HG02571 (cell line): ENCODE data around the gene CLDN10.

Source experiments
- ATAC-seq: cut with Tn5 transposase; IDR thresholded peaks from one replicate; pipeline ENCODE4 v1.9.1; 2021; ENCODE audit warnings: mild to moderate bottlenecking, moderate library complexity; ENCODE audit not compliant: unreplicated experiment

CLDN10 gene

DNA sequence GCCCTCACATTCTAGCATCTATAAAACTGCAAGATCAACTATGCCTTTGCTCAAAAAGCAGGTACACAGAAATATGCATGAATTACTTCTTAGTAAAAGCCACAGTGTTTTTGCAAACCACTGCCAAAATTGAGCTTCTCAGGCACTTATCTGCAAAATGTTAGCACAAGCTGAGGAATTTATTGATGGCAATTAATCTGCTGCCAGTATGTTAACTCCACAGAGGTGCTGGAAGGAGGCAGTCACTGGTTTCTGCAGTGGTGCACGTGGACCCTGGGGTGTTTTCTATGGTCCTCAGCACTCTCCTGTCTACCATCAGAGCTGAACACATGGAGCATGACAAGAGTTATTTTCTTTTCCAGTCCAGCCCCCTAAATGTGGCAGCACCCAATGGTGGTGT, 44.2 kb downstream of the CLDN10 start:
- no peak for ATAC-seq

DNA sequence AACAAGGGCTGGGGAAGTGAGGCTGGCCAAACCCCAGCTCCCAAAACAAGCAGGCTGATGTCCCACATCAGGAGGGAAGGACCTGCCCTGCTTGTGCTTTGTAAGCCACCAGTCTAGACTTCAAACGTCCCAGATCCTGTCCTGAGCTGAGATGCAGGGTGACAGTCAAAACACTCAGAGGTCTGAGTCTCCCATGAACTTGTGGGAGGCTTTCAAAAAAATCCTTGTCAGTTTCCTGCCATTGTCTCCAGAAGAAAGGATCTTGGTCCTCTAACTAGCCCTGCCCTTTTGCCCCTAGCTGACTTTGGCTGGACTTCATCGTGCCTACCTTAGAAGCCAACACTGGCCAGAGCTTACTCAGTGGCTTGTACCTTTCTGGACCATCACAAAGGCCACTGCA, 48.7 kb downstream of the CLDN10 start:
- ATAC-seq = no peak

DNA sequence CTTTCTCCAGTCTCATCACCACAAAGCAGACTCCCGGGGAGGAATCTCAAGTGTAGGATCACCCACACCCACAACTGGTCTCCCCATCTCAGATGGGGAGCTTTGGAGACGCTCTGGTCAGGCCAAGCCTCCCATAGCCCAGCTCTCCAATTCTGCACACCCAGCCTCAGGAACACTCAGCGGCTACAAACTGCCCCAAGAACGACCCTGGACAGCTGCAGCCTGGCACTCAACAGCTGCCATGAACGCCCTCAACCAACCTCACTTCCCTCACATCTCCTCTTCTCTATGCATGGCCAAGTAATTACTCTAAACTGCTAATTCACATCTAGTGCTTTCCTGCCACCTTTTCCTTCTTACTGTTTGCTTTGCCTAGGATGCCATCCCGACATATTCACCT, 49.4 kb downstream of the CLDN10 start:
- no peak for ATAC-seq

DNA sequence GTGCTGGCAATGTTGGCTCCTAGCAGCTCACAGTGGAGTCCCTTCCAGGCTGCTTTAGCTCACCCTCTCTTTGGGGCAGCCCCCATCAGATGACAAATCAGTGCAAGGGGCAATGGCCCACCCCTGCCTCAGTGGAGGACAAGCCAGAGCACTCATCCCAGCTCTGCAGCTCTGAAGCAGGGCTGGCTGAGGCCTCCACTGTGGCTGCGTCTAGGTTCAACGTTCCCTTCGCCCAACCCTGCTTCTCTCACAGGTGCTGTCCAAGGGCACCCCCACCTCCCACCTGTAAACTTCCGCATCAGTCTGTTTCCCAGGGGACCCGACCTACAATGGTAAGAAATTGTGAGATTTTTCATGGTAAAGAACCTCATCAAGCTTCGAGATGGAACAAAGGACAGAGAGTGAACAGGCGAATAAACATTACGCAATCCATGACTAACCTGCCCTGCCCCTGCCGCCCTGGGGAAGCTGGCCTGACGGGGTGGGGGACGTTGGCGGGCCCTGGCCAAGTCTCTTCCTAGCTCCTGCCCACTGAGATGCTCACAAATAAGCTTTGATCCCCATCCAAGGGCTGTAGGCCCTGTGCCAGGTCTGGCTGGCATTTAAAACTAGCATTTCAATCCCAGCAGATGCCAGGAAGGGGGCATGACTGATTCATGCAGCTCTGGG, 51.5 kb downstream of the CLDN10 start:
- no peak for ATAC-seq

DNA sequence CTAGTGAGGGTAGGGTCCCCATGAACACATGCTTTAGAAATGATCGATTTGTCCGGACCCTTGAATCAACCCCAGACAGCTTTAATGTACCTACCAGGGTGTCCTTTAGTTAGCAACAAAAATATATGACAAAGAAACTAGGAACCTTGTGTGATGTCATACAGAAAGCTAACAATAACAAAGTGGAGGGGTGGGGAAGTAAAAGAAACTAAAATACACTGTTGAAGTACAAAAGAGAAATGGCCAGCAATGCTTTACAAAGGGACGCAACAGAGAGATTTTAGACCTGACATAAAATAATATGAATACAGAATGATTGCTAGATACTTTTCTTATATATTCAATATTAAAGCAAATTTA, 52.0 kb downstream of the CLDN10 start:
- ATAC-seq = no peak

DNA sequence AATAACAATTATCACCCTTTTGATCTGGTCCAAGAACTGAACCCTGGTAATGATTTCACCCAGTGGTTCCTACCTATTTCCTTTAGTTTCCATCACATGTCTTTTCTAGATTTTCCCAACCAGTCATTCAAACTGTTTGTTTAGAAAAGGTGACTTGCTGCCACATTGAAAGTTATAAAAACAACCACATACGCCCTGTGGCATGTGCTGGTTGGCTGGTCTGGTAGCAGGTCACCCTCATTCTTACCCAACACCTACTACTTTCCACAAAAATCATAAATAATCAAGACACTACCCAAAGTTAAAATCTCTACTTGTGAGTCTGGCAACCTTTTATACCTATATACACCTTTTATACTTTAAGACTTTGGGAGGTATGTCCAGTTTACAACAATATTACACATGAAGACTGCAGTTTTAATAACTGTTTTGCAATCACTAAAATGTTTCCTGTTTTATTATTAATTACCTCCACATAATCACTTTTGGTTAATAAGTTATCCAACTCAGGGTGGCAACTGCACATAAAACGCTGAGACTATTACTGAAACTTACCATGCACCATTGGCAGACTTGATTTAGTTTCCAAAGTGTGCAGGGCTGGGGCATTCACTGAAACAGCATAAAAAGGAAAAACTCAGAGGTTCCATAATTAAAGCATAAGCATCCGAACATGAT, 53.1 kb downstream of the CLDN10 start:
- ATAC-seq = no peak

DNA sequence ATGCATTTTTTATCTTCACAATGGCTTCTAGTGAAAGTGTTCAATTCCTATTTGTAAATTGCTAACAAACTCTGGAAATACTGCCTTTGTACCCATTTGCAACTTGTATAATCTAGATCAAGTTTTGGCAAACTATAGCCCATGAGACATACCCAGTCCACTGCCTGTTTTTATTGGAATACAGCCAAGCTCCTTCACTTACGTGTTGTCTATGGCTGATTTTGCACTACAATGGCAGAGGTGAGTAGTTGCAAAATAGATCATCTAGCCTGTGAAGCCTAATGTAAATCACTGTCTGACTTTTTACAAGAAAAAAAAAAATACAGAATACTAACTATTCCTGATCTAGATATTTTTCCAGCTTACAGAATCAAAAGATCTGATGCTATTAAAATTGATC, 54.8 kb downstream of the CLDN10 start:
- ATAC-seq = no peak

DNA sequence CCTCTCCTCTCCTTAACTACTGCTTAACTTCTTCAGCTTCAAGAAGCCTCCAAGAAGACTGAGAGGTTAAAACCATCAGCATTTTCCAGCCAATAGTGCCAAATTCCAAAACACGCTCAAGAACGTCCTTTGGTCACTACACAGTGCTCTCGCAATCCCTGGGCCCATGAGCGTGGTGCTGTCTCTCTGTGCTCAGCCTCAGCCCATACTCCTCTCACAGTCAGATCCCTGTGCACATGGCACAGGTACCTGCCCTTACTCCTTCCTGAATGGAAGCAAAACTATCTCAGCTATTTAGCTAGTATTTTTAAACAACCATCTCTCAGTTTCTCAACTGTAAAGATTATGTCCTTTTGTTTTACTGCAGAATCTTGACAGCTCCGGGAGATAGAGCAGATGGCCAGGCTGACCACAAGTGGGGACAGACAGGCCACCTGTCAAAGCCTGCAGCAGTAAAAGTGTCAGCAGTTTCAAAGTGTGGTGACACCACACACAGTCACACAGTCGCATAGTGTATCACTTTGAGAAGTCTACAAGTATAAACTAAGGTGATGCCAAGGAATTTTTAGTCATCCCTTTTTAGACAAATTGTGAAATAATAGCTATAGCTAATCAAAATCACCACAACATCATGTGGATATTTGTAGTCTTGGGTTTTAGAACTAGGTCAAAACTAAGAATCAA, 56.3 kb downstream of the CLDN10 start:
- no peak for ATAC-seq

DNA sequence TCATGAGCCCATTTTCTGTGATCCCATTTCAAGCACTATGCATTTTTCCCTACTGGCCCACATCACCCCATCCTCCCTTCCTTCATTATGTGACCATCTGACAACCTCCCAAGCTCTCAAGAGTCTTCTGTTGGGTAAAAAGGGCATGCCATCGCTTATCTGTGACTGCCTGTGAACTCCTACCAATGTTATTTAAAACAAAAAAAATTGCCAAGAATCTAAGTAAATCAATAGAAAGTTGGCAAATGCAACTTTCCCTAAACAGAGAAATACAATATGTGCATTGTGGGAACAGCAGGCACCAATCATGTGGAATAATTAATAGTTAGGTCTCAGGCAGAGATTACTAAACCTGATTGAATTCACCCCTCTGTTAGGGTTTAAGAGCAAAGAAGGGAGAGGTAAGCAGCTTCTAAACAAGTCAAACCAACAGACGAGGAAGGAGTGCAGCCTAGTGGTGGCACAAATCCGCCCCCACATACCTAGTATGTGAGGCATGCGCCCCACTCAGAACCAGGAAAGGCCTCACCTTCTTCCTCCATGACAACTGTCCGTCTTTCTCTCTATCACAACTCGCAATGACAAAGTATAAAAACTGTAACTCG, 62.2 kb downstream of the CLDN10 start:
- ATAC-seq = no peak

DNA sequence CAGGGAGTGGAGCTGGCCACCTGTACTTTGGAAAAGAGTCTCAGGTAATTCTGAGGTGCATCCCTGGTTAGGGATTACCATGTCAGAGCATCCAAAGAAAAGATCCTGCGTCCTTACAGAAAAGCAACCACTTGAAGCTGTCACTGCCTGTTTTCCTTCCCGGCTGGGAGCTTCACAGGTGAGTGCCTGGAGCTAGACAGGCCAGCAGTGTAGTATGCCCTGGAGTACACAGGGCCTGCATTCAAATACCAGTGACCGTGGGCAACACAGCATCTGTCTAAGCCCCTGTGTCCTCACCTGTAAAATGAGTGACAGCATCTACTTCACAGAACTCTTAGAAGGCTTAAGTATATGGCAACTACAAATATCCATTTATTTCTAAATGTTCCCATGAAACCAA, 63.0 kb downstream of the CLDN10 start:
- no peak for ATAC-seq

DNA sequence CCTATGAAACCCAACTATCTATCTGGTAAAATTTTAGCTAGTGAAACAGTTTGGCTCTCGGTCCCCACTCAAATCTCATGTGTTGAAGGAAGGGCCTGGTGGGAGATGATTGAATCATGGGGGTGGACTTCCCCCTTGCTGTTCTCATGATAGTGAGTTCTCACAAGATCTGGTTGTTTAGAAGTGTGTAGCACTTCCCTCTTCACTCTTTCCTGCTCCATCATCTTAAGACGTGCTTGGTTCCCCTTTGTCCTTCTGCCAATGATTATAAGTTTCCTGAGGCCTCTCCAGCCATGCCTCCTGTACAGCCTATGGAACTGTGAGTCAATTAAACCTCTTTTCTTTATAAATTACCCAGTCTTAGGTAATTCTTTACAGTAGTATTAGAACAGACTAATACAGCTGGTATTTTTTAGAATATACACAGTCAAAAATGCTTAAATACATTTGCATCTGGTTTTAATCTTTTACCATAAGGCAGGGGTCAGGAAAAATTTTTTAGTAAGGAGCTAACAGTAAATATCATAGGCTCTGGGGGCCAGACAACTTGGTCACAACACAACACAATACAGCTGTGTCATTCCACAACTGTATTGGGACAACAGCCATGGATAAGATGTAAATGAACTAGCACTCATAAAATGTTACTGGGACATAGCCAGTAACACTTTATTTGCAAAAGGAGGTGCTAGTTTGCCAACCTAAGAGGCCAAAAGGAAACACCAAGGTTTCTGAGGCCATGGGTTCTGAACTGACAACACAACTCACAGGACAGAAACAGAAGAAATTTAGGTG, 67.7 kb downstream of the CLDN10 start:
- no peak for ATAC-seq

DNA sequence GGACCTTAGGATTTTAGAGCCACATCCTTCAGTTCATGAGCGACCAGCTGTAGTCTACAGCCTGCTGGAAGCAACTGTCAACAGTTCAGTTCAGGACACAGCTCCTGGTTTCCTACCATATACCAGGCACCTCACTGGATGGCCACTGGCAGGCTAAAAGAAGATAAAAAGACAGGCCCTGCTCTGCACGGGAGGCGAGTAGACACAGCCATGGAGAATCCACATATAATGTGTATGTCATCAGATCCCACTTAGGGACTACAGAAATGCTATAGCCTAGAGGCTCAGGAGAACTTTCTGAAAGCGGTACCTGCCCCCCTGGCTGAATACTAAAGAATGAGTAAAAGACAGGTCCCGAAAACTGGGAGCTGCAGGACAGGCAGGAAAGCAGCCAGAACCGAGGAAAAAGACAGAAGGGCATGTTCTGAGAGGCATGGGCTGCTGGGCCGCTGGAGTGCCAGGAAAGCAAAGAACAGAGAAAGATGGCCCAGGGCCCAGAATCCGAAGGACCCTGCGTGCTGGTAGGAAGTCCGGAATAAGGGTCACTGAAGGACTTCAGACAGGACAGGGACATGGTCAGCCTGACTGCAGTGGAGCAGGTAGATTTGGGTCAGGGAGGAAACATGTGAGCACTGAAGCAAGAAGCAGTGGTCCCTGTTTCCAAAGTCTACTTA, 68.4 kb downstream of the CLDN10 start:
- no peak for ATAC-seq

DNA sequence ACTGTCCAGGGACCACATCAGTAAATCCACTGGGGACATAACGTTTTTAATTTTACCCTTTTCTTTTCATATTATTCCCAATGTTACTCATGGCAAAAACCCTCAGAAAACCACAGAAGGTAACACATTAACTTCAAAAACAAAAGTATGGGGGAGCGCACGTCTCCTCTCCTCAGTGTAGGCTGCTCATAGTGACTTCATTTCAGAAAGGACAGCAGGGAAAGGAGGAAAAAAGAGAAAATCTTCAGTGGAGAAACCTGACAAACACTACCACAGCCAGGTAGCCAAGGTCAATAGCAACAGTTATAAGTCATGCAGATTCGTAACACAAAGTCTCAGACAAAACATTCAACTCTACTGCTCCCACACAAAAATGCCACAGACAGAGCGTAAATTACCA, 70.6 kb downstream of the CLDN10 start:
- no peak for ATAC-seq

DNA sequence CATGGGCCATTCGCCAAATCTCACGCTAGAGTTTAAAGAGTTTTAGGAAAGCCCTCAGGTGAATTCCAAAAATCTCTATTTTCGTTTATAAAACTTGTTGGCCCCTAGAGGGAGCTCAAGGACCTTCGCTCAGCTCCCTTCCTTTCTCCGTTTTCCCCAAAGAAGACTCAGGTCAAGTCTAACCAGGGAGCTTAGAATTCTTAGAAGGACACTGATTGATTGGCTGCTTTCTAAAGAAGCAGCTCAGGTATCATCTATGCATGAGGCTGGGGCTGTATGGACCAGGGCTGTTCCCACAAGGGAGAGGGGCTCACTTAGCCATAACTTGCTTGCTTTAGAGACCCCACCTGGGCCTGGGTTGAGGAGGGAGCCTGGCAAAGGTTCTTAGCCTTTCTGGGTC, 71.5 kb downstream of the CLDN10 start:
- peak; percentile 66 for ATAC-seq

DNA sequence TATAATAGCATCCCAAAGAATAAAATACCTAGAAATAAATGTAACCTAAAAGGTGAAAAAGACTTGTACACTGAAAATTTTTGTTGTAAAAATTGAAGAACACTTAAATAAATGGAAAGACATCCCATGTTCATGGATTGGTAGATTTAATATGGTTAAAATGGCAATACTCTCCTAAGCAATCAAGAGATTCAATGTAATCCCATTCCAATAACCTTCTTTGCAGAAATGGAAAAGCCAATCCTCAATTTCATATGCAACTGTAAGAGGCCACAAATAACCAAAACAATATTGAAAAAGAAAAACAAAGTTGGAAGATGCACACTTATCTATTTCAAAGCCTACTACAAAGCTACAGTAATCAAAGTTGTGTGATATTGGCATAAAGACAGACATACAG, 74.2 kb downstream of the CLDN10 start:
- ATAC-seq = no peak

DNA sequence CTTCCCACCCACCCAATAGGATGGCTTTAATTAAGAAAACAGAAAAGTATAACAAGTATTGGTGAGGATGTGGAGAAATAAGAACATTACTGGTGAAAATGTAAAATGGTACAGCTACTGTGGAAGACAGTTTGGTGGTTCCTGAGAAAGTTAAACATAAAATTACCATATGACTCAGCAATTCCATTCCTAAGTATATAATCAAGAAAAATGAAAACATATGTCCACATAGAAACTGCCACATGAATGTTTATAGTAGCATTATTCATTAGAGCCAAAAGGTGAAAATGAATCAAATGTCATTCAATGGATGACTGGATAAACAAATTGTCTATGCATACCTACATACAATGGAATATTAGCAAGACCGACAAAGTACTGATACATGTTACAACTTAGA, 75.1 kb downstream of the CLDN10 start:
- ATAC-seq = no peak

DNA sequence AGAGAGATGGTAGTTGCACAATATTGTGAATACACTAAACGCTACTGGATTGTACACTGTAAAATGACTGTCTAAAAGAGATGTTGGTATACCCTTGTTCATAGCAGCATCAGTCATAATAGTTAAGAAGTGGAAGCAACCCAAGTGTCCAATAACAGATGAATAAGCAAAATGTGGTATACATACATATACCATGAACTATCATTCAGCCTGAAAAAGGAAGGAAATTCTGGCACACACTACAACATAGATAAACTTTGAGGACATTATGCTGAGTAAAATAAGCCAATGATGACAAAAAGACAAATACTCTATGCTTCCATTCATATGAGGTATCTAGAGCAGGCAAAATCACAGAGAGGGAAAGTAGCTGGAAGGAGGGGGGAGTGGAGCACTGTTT, 76.0 kb downstream of the CLDN10 start:
- no peak for ATAC-seq

DNA sequence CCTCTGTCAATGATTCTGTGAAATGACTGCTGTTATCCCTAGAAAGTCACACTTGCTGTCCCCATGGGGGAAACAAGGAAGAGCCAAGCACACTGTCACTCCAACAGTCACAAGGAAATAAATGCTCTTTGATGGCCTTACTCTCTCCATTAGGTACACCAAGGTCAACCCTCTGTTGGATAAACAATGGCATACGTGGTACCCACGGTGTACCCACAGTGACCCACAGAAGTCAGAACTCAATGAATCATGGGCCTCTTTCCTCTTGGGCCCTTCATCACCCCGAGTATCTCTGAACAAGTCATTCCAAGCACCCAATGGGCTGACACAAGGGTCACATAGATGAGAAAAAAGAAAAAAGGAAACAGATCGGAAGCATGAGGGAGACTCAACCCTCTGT, 76.6 kb downstream of the CLDN10 start:
- ATAC-seq = no peak
